NCI-H2227 treated with DMSO at 0.1 percent for 48 hours (cell line): ENCODE measurements around the gene CDHR2.

Experiments used
- DNase-seq: peaks from one replicate; lab custom pipeline; 2025; lab: John Stamatoyannopoulos, UW

The CDHR2 gene

DNA sequence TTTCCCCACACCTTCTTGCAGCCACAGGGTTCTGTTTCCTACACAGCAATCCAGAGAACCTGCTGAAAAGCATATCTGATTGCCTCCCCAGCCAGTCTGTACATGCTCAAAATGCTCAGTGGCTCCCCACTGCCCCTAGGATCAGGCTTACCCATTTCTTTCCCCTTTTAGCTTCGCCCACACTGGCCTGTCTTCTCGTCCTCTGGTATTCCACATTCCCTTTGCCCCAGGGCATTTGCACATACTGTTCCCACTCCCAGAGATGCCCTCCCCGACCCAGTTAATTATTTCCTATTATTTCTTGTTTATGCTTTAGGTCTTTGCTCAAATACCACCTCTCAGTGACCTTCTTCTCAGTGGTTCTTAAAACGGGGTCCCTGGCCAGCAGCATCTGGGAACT, 91.5 kb downstream of the CDHR2 start:
- DNase-seq: no peak

DNA sequence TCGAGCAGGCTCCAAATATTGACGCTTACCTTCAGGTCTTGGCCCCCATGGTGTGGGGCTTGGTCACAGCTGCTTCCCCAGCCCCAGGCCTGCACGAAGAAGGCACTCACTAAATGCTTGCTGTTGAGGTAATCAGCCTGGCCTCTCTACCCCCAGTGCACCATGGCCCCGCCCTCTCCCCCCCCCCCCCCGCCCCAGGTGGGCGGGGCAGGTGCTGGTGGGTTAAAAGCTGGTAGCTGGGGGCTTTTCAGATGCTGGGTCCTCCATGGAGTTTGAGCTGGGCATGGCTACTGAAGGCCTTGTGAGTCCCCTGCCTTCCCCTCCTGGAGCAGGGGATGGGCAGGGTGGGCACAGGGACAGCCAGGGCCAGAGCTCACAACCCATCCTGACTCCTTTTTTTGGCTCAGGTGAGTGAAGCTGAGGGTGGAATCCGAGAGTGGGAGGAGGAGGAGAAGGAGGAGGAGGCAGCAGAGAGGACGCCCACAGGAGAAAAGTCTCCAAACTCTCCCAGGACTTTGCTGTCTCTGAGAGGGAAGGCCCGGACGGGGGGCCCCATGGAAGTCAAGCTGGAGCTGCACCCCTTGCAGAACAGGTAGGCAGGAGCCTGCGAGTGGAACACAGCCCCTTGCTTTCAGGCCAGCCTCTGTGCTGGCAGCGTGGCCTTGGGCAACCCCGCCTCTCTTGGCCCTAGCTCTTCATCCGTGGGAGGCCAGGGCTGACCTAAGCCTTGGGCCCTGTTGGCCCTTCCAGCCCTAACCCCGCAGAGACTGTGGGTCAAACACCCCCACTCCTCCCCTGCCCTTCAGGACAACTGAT, 93.7 kb downstream of the CDHR2 start:
- DNase-seq: no peak

- DNase-seq: no peak
Measured at GRCh38 chr5:176643491-176644219, 94.5 kb downstream of the CDHR2 start.

DNA sequence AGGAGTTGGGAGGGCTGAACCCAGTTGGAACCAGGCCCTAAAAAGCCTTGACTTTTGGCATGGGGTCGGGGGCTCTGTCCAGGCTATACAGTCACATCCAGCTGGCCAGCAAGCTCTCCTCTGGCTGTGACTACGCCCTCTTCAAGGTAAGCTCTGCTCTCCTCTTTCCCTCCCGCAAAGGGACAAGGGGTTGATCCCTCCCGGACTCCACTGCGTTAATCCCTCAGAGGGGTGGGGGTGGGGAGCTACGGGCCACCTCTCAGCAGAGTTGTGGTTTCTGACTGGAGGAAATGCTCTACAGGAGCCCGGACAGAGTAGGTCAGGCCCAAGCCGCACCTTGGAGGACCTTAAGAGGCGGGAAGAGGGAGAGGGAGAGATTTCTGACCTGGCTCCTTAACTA, 95.2 kb downstream of the CDHR2 start:
- DNase-seq: no peak

GRCh38 chr5:176644878-176645670, 95.9 kb downstream of the CDHR2 start:
- no peak for DNase-seq
